NCI-H510A (cell line): Measurements from ENCODE around the gene SLC35F4.
"Not testable (repeated sequence)": the region's sequence is repeated elsewhere in the genome, so short reads cannot be mapped to it uniquely, and the experiment has no call there.

Source experiments
- DNase-seq: peaks from one replicate; lab custom pipeline; 2025; lab: John Stamatoyannopoulos, UW

The SLC35F4 gene

DNA sequence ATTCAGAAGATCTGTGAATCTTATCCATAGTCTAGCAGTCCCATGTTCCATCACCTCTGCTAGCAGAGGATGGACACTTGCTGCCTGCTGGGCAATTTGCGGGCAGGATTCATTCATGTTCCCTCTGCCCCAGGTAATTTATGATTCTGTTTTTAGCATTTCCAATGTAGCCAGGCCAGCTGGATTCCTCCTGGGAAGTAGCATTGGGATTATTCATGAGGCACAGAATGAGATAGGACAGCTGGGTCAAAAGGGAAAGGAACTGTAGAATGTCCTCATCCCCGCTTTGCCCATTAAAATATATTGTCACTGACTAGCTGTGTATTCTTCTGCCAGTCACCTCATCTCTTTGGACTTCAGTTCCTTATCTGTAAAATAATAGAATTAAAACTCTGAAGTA lies 68.7 kb downstream of the SLC35F4 start:
- no peak for DNase-seq

DNA sequence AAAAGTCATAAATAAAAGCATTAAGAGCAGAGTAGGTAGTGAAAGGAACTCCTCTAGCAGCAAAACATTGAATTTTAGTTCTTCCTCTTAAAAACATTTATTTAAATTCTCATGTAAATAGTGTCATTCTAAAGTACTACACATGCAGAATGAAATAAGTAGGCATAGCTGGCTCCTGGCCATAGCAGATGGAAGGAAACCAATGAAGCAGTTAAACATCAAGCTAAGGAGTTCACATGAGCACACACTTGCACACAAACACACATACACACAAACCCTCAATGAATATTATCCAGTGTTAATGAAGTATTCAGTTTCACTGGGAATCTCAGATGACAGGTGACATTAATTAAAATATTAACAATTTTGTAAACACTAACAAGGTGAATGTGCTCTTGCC lies 69.3 kb downstream of the SLC35F4 start:
- no peak for DNase-seq

DNA sequence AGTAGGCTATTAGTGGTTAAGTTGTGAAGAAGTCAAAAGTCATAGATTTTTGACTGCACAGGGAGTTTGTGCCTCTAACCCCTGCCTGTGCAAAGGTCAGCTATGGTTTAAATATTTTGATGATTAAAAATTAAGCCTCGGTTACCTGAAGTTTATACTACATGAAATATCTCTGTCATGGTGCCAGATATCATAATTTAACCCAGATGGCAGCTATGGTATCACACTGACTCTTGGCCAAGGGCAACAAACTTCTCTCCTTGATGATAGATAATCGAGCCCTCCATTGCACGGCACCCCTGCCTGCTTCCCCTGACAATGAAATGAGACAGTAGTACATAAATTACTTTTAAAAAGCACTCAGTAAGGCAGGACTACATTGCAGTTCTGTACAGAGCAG lies 80.8 kb downstream of the SLC35F4 start:
- DNase-seq, result no peak

DNA sequence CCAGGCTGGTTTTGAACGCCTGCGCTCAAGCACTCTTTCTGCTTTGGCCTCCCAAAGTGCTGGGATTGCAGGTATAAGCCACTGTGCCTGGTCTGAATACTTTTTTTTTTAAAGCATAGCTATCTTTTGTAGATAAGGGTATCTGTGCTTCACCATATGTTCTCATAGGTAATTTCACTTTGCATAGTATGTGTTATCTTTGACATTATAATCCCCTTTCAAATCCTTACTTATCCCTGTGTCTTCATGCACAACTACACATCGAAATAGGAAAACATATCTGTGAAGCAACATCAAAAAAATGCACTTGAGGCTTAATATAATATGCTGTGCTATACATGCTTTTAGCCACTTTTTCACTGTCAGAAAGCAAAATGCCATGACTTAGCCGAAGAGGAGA lies 94.1 kb downstream of the SLC35F4 start:
- DNase-seq, result no peak

DNA sequence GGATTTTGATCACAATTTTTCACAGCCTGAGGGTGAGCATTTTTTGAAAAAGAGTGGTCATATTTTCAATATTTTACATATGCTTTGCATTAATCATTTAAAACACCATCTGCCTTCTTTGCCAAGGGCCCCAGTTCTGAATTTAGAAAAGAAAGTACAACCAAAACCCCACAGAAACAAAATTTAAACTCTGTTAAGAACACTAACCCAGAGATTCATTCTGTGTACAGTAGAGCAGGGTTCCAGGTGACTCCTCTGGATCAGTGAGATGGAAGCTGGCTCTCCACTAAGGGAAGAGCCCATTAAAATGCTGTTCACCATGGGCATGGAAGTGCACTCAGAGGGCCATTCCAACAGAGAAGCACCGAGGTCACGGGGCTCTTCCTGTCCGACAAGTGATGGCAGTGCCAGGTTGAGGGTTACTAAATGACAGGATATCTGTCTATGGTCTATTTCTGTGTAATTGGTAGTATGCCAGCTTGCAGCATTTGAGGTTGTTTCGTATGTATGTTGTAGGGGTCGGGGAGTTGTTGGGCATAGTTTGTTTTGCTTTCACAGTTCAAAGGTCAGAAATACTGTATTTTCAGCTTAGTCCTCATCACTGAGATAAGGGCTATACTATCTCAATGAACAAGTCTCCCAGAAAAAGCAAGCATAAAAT lies 95.9 kb downstream of the SLC35F4 start:
- no peak for DNase-seq

DNA sequence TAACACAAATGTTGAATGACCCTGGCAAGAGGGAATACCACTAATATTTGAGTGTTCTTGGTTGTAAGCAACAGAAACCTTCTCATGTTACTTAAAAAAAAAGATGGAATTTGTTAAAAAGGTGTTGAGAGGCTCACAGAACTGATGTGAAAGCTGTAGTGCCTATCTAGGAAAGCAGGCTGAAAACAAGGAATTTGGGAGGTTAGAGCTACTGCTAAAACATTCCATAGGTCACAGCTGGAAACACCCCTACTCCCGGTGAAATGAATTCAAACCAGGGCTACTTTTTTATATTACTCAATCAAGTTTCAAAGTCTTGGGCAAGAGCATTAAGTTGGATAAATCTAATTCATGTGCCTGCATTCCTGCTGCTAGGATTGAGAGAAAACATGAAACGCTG lies 104.1 kb downstream of the SLC35F4 start:
- DNase-seq, result no peak

DNA sequence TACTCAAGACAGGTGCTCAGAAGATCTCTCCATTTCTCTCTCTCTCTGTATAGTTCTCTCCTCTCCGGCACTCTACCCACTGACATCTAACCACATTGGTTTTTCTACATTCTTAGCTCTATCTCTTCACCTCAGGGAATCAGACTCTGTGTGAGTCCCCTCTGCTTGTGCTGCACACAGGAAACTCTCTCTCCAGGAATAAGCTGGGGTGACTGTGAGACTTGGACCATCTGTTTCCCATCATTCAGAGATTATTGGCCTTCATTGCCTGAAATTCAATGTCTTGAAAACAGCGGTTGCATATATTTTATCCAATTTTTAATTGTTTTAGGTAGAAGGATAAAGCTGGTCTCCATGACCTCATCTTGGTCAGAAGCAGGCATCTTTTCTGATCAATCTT lies 105.0 kb downstream of the SLC35F4 start:
- DNase-seq, result no peak

DNA sequence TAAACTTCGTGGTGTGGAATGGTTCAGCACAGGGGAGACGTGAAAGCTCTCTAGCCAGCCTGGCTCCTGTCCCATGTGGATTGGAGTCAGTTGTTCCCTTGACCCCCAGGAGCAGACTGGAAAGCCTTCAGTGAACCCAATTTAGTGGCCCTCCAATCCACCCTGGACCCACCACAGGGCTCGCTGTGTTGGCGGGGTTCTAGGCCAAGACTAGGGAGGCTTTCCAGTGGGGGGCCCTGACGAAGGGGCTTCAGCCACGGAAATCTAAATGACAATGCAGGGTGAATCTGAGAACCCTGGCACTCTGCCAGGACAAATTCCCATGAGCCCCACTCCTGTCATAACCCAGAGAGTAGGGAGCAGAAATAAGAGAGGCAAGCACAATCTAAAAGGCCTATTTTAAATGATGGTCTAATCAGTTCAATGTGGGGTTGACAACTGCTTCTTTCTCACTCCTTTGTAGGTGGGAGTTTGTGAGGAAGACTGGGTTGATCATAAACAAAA lies 110.8 kb downstream of the SLC35F4 start:
- DNase-seq, result no peak

DNA sequence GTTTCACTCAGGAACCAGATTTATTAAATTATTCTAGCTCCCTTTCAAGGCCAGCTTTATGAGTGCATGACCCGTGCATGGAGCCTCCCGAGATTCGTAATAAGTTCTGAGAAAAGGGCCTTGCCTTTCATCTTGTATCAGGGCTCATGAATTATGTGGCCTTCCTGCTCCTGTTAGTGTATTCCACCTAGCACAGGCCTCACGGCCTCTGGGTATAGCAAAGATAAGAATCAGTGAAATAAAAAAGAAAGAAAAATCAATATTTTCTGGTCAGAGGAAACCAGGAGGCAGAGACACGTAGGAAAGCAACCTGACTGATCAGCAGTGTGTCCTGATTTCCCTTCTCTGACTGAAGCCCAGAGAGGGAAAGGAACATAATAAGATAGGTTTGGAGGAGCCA lies 111.4 kb downstream of the SLC35F4 start:
- DNase-seq, result no peak

DNA sequence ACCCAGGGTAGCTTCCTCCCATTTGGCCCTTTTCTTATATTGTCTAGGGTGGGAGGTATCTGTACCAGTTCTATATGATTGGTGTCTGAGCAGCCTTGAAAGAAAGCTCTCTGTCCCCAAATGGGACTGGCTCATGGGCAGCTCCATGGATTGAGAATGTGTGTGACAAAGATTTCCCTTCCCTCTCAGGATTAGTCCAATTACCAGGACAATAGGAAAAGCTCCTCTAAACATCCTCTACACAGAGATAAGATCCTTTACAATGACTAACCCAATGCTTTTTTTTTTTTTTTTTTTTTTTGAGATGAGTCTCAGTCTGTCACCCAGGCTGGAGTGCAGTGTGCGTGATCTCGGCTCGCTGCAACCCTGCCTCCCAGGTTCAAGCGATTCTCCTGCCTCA lies 112.1 kb downstream of the SLC35F4 start:
- no peak for DNase-seq

DNA sequence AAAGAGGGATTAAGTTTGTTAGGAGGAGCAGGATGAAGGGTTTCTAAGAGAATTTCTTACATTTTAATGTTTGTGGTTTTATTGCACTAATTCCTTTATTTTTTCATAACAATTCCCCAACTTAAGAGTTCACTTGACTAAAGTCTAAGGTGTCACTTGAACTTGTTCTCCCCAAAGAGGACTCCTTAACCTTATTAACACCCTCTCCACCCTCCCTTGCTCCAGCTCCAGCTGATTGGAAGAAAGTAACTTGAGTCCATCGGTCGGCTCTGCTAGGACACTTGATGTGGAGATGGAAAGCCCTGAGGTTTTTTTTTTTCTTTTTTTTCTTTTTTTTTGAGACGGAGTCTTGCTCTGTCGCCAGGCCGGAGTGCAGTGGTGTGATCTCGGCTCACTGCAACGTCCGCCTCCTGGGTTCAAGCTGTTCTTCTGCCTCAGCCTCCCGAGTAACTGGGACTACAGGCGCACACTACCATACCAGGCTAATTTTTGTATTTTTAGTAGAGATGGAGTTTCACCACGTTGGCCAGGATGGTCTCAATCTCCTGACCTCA lies 113.7 kb downstream of the SLC35F4 start:
- DNase-seq, result not testable (repeated sequence)

DNA sequence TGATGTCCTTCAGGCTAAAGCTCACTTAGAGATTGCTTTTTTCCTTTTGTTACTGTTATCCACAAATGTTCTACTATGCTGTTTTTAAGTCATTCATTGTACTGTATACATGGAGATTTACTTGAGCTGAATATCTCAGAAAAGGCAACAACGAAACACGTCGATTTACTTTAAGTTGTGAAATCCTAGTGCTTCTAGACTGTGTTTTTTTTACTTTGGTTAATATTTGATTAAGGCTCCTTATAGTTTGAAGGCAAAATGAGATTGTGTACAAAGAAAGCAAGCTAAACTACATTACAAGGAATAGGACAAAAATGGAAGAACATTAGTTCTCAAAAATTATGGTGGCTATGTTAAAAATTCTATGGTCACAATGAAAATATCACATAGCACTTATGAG lies 114.5 kb downstream of the SLC35F4 start:
- no peak for DNase-seq

DNA sequence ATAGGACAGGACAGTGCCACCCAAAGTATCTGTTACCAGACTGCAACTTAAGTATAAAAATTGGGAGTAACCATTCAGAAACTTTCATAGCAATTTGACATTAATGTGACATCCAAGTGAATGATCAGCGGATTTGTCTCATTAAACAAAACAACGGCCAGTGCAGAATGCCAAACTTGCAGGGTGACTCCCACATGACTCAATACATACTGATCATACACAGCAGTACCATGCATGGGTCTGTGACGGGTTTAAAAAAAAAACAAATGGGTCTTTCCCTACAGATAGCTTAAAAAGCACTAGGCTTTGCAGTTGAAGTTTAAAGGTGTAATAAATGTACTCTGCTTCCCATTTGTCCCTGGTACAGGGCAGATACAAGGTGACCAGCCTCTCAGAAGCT lies 116.6 kb downstream of the SLC35F4 start:
- no peak for DNase-seq

DNA sequence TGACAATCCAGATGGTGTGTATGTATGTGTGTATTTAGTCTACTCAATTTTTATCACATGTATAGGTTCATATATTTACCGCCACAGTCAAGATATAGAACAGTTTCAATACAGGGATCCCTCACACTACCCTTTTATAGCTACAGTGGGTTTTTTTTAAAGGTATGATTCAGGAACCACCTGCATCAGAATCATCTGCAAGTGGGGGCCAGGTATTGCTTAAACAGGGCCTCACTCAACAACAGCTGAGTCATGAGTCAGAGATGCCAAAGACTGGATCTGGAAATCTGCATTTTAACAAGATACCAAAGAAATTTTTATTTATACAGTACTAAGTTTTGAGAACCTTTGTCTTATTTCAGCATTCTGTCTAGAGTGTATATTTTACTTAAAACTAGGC lies 117.6 kb downstream of the SLC35F4 start:
- DNase-seq, result no peak

DNA sequence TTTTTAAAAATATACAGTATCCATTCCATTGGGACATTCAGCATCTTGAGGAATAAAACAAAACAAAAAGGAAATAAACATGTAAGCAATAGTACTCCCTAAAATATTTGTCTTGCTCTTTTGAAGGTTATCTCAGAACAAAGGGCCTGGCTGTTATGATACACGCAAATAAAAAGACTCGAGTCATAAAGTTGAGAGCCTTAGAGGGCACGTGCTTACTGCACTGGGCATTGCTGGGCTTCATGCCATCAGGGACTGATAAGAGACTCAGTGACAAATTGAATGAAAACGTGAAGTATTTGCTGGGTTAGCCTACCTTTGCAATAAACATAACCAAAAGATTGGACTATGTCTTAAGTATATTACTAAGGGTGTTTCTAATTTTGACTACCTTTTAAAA lies 118.9 kb downstream of the SLC35F4 start:
- no peak for DNase-seq

DNA sequence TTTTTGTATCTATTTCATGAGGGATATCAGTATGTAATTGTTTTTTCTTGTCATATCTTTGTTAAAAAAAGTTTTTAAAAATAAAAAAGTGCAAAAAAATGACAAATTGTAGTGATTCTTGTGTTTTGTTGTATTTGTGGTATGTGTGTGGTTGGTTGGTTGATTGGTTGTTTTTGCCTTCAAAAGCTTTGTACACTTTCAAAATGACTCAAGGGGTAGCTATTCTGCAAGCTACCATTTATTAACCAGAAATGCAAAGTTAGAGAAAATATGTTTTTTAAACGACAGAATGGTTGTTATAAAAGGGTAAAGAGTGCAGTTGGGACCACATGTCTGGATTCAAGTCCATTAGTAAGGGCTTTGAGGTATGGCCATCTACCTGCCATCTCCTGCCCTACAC lies 119.3 kb downstream of the SLC35F4 start:
- DNase-seq, result no peak

DNA sequence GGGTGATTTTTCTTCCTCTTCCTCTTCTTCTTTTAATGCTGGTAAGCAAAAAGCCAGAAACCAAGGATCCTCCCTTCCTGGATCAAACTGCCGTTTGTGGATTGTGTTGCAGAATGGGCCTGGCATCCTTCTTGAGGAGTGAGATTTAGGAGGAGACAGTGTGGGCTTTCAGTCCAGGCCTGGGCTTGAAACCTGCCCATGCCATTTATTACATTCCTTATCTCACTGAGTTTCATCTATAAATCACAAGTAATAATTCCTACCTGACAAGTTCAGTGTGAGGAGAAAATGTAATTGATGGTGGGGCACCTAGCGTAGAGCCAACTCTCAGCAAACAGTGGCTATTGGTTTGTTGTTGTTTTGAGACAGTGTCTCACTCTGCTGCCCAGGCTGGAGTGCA lies 126.4 kb downstream of the SLC35F4 start:
- no peak for DNase-seq

DNA sequence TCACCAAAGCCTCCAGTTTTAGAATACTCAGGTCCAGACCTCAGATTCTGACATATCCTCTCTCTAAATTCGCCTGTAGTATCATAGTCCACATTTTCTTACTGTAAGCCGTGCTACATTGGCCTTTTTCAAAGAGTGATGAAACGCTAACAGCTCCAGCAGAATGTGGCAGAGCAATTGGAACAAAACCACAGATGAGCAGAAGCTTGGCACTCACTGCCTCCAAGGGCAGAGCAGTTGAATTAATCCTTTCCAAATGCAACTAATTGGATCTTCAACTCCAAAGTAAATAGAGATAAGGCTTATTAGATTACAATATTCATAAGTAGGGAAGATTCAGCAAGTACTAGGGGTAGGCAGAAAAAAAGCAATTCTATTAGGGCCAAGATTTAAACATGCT lies 128.3 kb downstream of the SLC35F4 start:
- no peak for DNase-seq

DNA sequence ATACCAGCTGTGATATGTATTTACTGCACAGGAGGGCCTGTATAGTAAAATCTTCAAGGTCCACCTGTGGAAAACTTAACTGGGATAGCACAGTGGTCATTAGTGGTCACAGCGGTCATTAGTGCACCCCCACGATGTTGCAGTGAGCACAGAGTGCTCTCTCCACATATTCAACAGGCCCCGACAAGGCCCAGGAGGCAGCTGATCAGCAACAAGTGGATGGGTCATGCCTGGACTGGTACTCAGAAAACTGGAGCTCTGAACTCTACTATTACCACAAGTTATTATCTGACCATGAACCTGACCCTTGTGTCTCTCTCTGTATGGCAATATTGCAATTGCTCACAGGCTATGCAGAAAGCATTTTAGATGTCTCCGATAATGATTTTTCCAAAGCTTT lies 129.5 kb downstream of the SLC35F4 start:
- DNase-seq, result no peak

DNA sequence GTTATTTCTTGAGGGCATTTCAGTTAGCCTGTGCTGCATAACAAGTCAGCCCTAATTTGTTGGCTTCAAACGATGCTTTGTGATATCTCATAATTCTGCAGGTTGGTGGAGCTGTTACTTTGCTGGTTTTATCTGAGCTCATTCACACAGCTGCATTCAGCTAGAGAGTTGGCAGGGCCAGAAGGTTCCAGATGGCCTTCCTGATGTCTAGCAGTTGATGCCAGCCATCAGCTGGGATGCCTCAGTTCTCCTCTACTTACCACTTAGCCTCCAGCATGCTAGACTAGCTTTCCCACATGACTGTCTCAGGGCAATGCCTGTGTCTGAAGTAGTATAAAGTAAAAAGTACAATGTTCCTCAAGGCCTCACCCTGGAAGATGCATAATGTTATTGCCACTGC lies 130.6 kb downstream of the SLC35F4 start:
- no peak for DNase-seq

DNA sequence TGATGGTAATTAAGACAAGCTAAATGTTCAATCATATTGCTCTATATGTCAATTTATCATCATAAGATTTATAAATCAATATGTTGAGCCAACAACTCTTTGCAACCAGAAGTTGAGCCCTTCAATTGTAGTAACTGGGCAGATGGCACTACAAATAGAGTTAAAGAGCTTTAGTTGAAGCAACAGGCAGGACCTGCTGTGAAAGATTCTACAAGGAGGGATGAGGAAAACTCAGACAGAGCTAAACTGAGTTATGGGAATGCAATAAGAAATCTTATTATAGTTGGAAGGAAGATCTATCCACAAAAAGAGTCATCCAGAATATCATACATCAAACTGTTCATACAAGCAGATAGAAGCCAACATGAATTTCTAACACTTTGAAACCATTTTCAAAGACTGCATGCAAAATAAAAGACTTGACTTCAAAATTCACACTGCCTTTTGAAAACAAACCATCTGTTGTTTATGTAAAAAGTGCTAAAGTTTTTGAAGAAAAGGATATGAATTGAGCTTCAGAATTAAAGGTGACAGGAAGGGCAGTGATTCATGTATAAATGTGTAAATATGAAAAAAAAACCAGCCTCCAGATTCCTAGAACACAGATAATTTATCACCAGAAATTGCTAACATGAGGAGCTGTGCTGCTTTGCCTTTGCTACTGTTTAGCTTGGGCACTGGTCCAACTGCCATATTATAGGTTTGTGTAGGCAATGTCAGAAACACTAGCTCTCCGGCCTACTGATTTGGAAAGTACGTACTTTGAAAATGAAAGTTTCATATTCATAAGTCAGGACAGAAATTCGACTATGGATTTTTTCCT lies 133.2 kb downstream of the SLC35F4 start:
- no peak for DNase-seq

DNA sequence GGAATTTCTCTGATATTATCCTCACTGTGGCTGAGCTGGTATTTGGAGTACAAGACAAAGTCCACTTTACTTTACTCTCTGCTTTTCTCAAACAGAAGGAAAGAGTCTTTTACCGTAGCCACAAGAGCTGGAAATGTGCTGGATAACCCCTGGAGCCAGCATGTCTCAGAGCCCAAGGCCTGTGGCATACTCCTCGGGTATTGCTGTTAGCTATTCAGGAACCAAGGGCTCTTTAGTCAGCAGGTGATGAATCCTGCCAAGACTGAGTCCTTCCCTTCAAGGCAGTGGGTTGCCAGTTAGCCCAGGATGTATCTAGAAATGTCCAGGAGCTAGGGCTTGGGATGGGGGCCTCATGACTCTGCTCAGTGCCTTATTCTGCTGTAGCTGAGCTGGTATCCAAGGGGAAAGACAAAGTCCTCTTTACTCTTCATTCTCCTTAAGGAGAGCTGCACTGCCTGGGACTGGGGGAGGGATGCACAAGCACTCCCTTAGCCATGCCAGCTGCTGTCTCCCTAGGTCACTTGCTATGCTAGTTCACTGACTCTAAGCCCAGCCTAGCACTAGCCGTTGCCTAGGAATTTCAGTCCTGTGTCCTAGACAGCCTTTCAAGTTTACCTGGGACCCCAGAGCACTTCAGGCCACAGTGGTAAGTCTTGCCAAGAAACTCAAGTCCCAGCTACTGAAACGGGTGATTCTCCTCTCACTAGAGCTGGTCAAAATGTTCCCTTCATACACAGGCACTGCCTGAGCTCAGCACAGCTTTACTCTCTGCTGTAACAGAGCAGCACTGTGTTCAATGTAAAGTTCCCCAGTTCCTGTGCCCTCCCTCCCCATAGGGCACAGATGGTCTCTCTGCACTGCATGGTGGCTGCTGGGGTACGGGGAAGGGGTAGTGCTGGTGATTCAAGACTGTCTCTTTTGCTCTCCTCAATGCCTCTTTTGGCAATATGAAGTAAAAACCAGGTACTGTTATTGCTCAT lies 136.4 kb downstream of the SLC35F4 start:
- DNase-seq, result no peak
